ENCODE results near the gene NCEH1. TPM values are rescaled to one million over a fixed set of nuclear protein-coding genes. Genes with fewer than 3 reads are reported as not detected.

The NCEH1 gene
- total RNA-seq, 2 donors from 2014 or later, result 6.9 to 18.5 TPM

DNA sequence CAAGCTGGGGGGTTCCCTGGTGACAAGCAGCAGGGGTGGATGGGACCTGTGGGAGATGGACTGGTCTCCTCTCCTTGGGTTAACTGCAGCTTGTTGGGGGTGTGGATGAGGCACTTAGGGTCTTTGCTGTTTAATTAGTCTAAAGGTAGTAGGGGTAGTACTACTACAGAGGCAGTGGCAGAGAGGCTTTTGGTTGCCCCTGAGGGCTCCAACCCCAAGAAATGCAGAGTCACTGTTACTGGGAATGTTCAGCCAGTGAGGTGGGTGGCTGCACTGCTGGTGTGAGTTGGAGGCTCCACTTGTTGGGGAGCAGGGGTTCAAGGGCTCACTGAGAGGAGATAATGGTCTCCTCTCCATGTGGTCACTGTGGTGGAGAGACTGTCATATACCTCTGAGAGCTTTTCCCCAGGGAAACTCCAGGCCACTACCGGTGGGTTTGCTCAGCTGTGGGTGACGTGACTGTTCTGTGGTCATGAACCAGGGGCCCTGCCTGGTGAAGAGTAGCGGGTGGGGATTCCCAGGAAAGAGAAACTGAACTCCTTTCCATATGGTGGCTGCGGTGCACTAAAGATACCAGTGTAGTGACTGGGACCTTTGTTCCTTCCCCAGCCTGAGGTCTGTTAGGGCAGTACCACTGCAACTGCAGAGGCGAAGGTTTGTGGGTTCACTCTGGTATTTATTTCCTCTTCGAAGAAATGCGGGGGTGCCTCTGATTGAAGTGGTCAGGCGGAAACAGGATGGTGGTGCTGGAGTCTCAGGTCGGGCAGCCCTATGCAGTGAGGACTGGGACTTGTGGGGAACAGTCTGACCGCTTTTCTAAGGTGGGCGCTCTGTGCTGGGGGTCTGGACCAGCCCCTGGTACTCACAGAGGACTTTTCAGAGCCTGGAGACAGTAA, 118.7 kb downstream of the NCEH1 start:
- H3K9me3 Mint-ChIP-seq, result peaks cover 11% of the 10 kb centered on the region
- H3K36me3 Mint-ChIP-seq (ENCODE audit: low read depth), result peaks cover 8% of the 10 kb centered on the region
- H3K27ac Mint-ChIP-seq, result peak overlapping the region; percentile 88
- peak; percentile 91 for ATAC-seq (replicated peaks)
- peaks cover 31% of the 10 kb centered on the region for H3K4me1 Mint-ChIP-seq
- H3K4me3 Mint-ChIP-seq, result peak overlapping the region; percentile 65
- no peaks in the 10 kb centered on the region for H3K27me3 Mint-ChIP-seq

DNA sequence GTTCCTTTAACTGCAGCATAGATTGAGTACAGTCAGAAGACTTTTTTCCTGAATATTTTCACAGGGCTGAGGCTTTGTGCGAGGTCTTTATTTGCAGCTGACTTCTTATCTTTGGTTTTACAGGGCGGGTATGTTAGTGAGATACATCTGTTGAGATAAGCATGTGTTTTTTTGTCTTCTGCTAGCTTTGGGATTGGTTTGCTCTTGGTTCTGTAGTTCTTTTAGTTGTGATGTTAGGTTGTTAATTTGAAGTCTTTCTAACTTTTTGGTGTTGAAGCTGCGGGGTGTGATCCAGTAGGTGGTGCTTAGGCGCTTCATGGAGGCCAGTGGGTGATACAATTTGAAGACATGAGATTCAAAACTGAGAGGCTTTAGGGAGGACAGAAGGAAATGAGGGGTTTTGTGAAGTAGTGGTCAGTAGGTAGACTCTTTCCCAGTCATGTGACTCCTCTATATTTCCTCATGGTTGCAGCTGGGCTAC, 119.7 kb downstream of the NCEH1 start:
- peaks cover 8% of the 10 kb centered on the region for H3K36me3 Mint-ChIP-seq (ENCODE audit: low read depth)
- H3K4me3 Mint-ChIP-seq, result peak overlapping the region; percentile 65
- no peaks in the 10 kb centered on the region for H3K27me3 Mint-ChIP-seq
- ATAC-seq (replicated peaks), result no peak
- peak overlapping the region; percentile 88 for H3K27ac Mint-ChIP-seq
- peaks cover 11% of the 10 kb centered on the region for H3K9me3 Mint-ChIP-seq
- peaks cover 28% of the 10 kb centered on the region for H3K4me1 Mint-ChIP-seq

GRCh38 chr3:172586436-172586835, 124.4 kb downstream of the NCEH1 start:
- H3K27ac Mint-ChIP-seq, result no peak overlapping the region
- no peaks in the 10 kb centered on the region for H3K27me3 Mint-ChIP-seq
- no peak for ATAC-seq (replicated peaks)

GRCh38 chr3:172585954-172586353, 124.9 kb downstream of the NCEH1 start:
- peaks cover 31% of the 10 kb centered on the region for H3K4me1 Mint-ChIP-seq
- H3K9me3 Mint-ChIP-seq, result peaks cover 10% of the 10 kb centered on the region
- H3K4me3 Mint-ChIP-seq, result peak overlapping the region; percentile 15
- no peaks in the 10 kb centered on the region for H3K36me3 Mint-ChIP-seq (ENCODE audit: low read depth)
- no peak overlapping the region for H3K27ac Mint-ChIP-seq
- no peak for ATAC-seq (replicated peaks)
- no peaks in the 10 kb centered on the region for H3K27me3 Mint-ChIP-seq

More at GRCh38 chr3:172586436-172586835, 124.4 kb downstream of the NCEH1 start:
- peaks cover 11% of the 10 kb centered on the region for H3K9me3 Mint-ChIP-seq
- peaks cover 31% of the 10 kb centered on the region for H3K4me1 Mint-ChIP-seq
- H3K4me3 Mint-ChIP-seq, result peak overlapping the region; percentile 15
- no peaks in the 10 kb centered on the region for H3K36me3 Mint-ChIP-seq (ENCODE audit: low read depth)

GRCh38 chr3:172582712-172583111, 128.2 kb downstream of the NCEH1 start:
- no peak for ATAC-seq (replicated peaks)
- H3K4me1 Mint-ChIP-seq, result peaks cover 52% of the 10 kb centered on the region
- H3K27me3 Mint-ChIP-seq, result no peaks in the 10 kb centered on the region
- H3K4me3 Mint-ChIP-seq, result peak overlapping the region; percentile 71
- H3K27ac Mint-ChIP-seq, result peak overlapping the region; percentile 79
- H3K9me3 Mint-ChIP-seq, result no peaks in the 10 kb centered on the region
- H3K36me3 Mint-ChIP-seq (ENCODE audit: low read depth), result no peaks in the 10 kb centered on the region

DNA sequence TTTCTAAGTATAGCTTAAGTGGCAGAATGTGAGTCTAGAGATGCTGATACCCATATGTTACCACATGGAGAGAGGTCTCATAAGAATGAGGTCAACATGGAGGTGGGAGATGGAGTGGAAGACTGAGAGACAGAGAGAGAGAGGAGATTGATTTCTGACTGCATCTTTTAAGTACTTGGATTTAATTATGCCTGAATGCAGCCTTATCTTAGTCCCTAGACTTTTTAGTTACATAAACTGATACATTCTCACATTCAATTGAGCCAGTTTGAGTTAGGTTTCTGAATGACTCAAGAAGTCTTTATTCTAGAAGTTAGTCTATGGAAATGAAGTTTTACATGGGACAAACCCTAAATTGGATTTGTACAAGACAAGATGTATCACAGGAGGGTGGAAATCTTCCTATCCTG, 129.1 kb downstream of the NCEH1 start:
- Mint-ChIP-seq H3K36me3 (ENCODE audit: low read depth) (no peaks in the 10 kb centered on the region), H3K27me3 (no peaks in the 10 kb centered on the region), H3K27ac (peak overlapping the region; percentile 79), H3K9me3 (no peaks in the 10 kb centered on the region), H3K4me1 (peaks cover 59% of the 10 kb centered on the region), H3K4me3 (peak overlapping the region; percentile 71)
- ATAC-seq (replicated peaks), result peak; percentile 81

GRCh38 chr3:172580680-172581401, 130.0 kb downstream of the NCEH1 start:
- no peaks in the 10 kb centered on the region for H3K36me3 Mint-ChIP-seq (ENCODE audit: low read depth)
- peak; percentile 48 for ATAC-seq (replicated peaks)
- H3K27ac Mint-ChIP-seq, result peak overlapping the region; percentile 79
- peak overlapping the region; percentile 71 for H3K4me3 Mint-ChIP-seq
- H3K9me3 Mint-ChIP-seq, result no peaks in the 10 kb centered on the region
- peaks cover 59% of the 10 kb centered on the region for H3K4me1 Mint-ChIP-seq
- H3K27me3 Mint-ChIP-seq, result no peaks in the 10 kb centered on the region

Other genes with a start within 250 kb of the NCEH1 start
- gene TNFSF10, start 187.6 kb downstream of the NCEH1 start, total RNA-seq, result 10 to 100 TPM; 33.6 to 36.1 TPM
- gene ECT2, start 39.7 kb upstream of the NCEH1 start, total RNA-seq, result 10 to 100 TPM; 43.3 to 54.0 TPM